RWPE1 (cell line): ENCODE measurements around the gene RHOBTB1.

ENCODE experiments used
- CTCF ChIA-PET: fragments of 350-600 bp; sonication (Branson Sonifier 250); formaldehyde crosslinking; extraction: SDS; loops from one replicate; lab custom pipeline; 2021; lab: Yijun Ruan, JAX
- POLR2A ChIA-PET: fragments of 400-600 bp; formaldehyde crosslinking; extraction: SDS; loops from one replicate; lab custom pipeline; 2020; ENCODE audit warnings: antibody characterized with exemption; ENCODE audit not compliant: low non-redundant PET; lab: Yijun Ruan, JAX
- DNase-seq: peaks from one replicate; pipeline ENCODE4 v3.0.0; 2012; ENCODE audit warnings: low spot score
- H3K27ac ChIP-seq: fragments of 450-650 bp; 2 replicates; pipeline ENCODE4 v1.5.1; 2017
- CTCF ChIP-seq: fragments of 450-650 bp; conservative IDR thresholded peaks from 2 replicates; pipeline ENCODE4 v1.5.1; 2017; ENCODE audit warnings: low read depth, mild to moderate bottlenecking

Gene RHOBTB1

GRCh38 chr10:60878224-60878623 lies 65.8 kb downstream of the RHOBTB1 start:
- CTCF ChIA-PET = no interaction called here
- TF ChIP-seq CTCF = no peak
- DNase-seq = no peak
- no peak overlapping the region for H3K27ac ChIP-seq
- POLR2A ChIA-PET = no interaction called here

- POLR2A ChIA-PET = no interaction called here
- H3K27ac ChIP-seq = no peak overlapping the region
- no peak for DNase-seq
- CTCF ChIA-PET = no interaction called here
- no peak for TF ChIP-seq CTCF
Measured at GRCh38 chr10:60877777-60878120, 66.2 kb downstream of the RHOBTB1 start.

- TF ChIP-seq CTCF = no peak
- CTCF ChIA-PET = no interaction called here
Measured at GRCh38 chr10:60877061-60877776, 66.8 kb downstream of the RHOBTB1 start.

GRCh38 chr10:60873758-60874157 lies 70.2 kb downstream of the RHOBTB1 start:
- H3K27ac ChIP-seq = no peak overlapping the region
- TF ChIP-seq CTCF = no peak
- CTCF ChIA-PET = no interaction called here
- POLR2A ChIA-PET = no interaction called here
- DNase-seq = no peak

More at GRCh38 chr10:60877061-60877776, 66.8 kb downstream of the RHOBTB1 start:
- DNase-seq = no peak
- POLR2A ChIA-PET = no interaction called here
- no peak overlapping the region for H3K27ac ChIP-seq

- no peak overlapping the region for H3K27ac ChIP-seq
- TF ChIP-seq CTCF = no peak
- ChIA-PET POLR2A (no interaction called here), CTCF (no interaction called here)
- no peak for DNase-seq
Measured at GRCh38 chr10:60872451-60872850, 71.5 kb downstream of the RHOBTB1 start.

GRCh38 chr10:60871215-60871614 lies 72.8 kb downstream of the RHOBTB1 start:
- no peak for TF ChIP-seq CTCF
- ChIA-PET CTCF (interaction anchor here (0.6 kb wide), 1 partner anchor 1079 kb away, joined by 3 read pairs; no protein-coding TSS in a partner anchor), POLR2A (no interaction called here)
- H3K27ac ChIP-seq = no peak overlapping the region
- DNase-seq = no peak

GRCh38 chr10:60870803-60871202 lies 73.2 kb downstream of the RHOBTB1 start:
- CTCF ChIA-PET = no interaction called here
- no peak for DNase-seq
- POLR2A ChIA-PET = no interaction called here
- TF ChIP-seq CTCF = no peak
- no peak overlapping the region for H3K27ac ChIP-seq
